SU-DHL-6 (cell line): Measurements from ENCODE around the gene HAPSTR1.
A peak's percentile ranks its signal among the peaks of the same experiment; 100 is the strongest.

Experiments
- H2AFZ ChIP-seq: fragments of 200-600 bp; sonication (generic); 2 replicates; pipeline ENCODE4 v1.6.1; 2014; ENCODE audit warnings: low read depth, mild to moderate bottlenecking, moderate library complexity, mixed read lengths, antibody characterized with exemption, low read length; ENCODE audit not compliant: severe bottlenecking
- H3F3A ChIP-seq: fragments of 200-600 bp; shearing (Covaris generic); 2 replicates; pipeline ENCODE4 v1.6.0; 2016; ENCODE audit warnings: antibody characterized with exemption, mild to moderate bottlenecking; ENCODE audit not compliant: insufficient read depth
- H3K27ac ChIP-seq: fragments of 200-600 bp; sonication (generic); 2 replicates; pipeline ENCODE4 v1.5.1; 2016; ENCODE audit warnings: low read depth, mild to moderate bottlenecking, low read length, moderate library complexity, mixed read lengths
- H3K27me3 ChIP-seq: fragments of 200-600 bp; sonication (generic), shearing (Covaris generic); 2 replicates; pipeline ENCODE4 v1.6.0; 2014; ENCODE audit warnings: mild to moderate bottlenecking, low read length
- H3K36me3 ChIP-seq: fragments of 200-600 bp; sonication (generic); 2 replicates; pipeline ENCODE4 v1.6.1; 2014; ENCODE audit warnings: mild to moderate bottlenecking, low read length, mixed read lengths
- H3K4me2 ChIP-seq: fragments of 300-600, 200-600 bp; shearing (Covaris generic), sonication (generic); 2 replicates; pipeline ENCODE4 v1.6.0; 2014; ENCODE audit warnings: low read length, low read depth, mild to moderate bottlenecking; ENCODE audit not compliant: poor library complexity, severe bottlenecking
- H3K4me3 ChIP-seq: fragments of 200-600 bp; sonication (generic); 2 replicates; pipeline ENCODE4 v1.5.1; 2014; ENCODE audit warnings: antibody characterized with exemption, low read length, mild to moderate bottlenecking, mixed read lengths; ENCODE audit not compliant: insufficient read depth, poor library complexity, severe bottlenecking
- H3K79me2 ChIP-seq: fragments of 200-600 bp; sonication (generic); 2 replicates; pipeline ENCODE4 v1.6.1; 2014; ENCODE audit warnings: mild to moderate bottlenecking, low read length, moderate library complexity; ENCODE audit not compliant: insufficient read depth
- H3K9ac ChIP-seq: fragments of 200-600 bp; sonication (generic); 2 replicates; pipeline ENCODE4 v1.7.0; 2014; ENCODE audit warnings: mild to moderate bottlenecking, low read length
- H3K9me2 ChIP-seq: fragments of 200-600 bp; sonication (generic); replicated peaks from 2 replicates; pipeline ENCODE4 v1.6.1; 2014; ENCODE audit warnings: low read length; ENCODE audit not compliant: insufficient read depth
- H3K9me3 ChIP-seq: fragments of 200-600 bp; sonication (generic); 2 replicates; pipeline ENCODE4 v1.6.1; 2014; ENCODE audit warnings: low read length, mixed read lengths; ENCODE audit not compliant: insufficient read depth
- H4K20me1 ChIP-seq: fragments of 200-600 bp; sonication (generic); 2 replicates; pipeline ENCODE4 v1.6.1; 2014; ENCODE audit warnings: low read depth, mild to moderate bottlenecking, antibody characterized with exemption, low read length, moderate library complexity, mixed read lengths
- EZH2phosphoT487 ChIP-seq: fragments of 200-600 bp; sonication (generic), shearing (Covaris generic); conservative IDR thresholded peaks from 2 replicates; pipeline ENCODE4 v1.6.1; 2018; ENCODE audit warnings: mild to moderate bottlenecking, antibody characterized with exemption, low read length, moderate library complexity, mixed read lengths
- TF ChIP-seq, protein P1 (sequence below): fragments of 200-600 bp; sonication (generic); IDR thresholded peaks from one replicate; pipeline ENCODE4 v1.5.1; 2017; ENCODE audit warnings: antibody characterized with exemption, mild to moderate bottlenecking, low read length, moderate library complexity; ENCODE audit not compliant: insufficient read depth, poor library complexity, severe bottlenecking

The HAPSTR1 gene

DNA sequence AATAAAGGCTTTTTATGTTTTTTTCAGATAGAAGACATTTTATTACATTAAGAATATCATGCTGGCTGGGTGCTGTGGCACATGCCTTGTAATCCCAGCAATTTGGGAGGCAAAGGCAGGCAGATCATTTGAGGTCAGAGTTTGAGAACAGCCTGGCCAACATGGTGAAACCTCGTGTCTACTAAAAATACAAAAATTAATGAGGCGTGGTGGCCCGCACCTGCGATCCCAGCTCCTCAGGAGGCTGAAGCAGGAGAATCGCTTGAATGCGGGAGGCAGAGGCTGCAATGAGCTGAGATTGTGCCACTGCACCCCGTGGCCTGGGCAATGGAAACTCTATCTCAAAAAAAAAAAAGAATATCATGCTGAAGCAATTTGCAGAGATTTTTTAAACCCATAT, 29.1 kb upstream of the HAPSTR1 start:
- H4K20me1 ChIP-seq = no peaks in the 10 kb centered on the region
- no peaks in the 10 kb centered on the region for H3K9me2 ChIP-seq
- no peaks in the 10 kb centered on the region for H3F3A ChIP-seq
- H3K79me2 ChIP-seq = no peaks in the 10 kb centered on the region
- peak overlapping the region; percentile 24 for H3K4me2 ChIP-seq
- no peak overlapping the region for H2AFZ ChIP-seq
- no peak overlapping the region for H3K9ac ChIP-seq
- no peaks in the 10 kb centered on the region for H3K36me3 ChIP-seq
- no peaks in the 10 kb centered on the region for H3K27me3 ChIP-seq
- TF ChIP-seq, protein P1, sequence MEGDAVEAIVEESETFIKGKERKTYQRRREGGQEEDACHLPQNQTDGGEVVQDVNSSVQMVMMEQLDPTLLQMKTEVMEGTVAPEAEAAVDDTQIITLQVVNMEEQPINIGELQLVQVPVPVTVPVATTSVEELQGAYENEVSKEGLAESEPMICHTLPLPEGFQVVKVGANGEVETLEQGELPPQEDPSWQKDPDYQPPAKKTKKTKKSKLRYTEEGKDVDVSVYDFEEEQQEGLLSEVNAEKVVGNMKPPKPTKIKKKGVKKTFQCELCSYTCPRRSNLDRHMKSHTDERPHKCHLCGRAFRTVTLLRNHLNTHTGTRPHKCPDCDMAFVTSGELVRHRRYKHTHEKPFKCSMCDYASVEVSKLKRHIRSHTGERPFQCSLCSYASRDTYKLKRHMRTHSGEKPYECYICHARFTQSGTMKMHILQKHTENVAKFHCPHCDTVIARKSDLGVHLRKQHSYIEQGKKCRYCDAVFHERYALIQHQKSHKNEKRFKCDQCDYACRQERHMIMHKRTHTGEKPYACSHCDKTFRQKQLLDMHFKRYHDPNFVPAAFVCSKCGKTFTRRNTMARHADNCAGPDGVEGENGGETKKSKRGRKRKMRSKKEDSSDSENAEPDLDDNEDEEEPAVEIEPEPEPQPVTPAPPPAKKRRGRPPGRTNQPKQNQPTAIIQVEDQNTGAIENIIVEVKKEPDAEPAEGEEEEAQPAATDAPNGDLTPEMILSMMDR = no peak
- no peak for TF ChIP-seq EZH2phosphoT487
- H3K27ac ChIP-seq = no peak overlapping the region
- H3K9me3 ChIP-seq = no peaks in the 10 kb centered on the region
- no peak overlapping the region for H3K4me3 ChIP-seq

DNA sequence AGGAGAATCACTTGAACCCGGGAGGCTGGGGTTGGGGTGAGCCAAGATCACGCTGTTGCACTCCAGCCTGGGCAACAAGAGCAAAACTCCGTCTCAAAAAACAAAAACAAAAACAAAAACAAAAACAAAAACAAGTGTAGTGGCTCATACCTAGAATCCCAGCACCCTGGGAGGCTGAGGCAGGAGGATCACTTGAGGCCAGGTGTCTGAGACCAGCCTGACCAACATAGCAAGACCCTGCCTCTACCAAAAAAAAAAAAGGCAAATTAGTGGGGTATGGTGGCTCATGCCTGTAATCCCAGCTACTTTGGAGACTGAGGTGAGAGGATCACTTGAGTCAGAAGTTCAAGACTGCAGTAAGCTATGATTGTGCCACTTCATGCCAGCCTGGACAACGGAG, 26.4 kb upstream of the HAPSTR1 start:
- no peak overlapping the region for H3K4me2 ChIP-seq
- H3K79me2 ChIP-seq = no peaks in the 10 kb centered on the region
- H3K36me3 ChIP-seq = no peaks in the 10 kb centered on the region
- no peaks in the 10 kb centered on the region for H3K9me3 ChIP-seq
- H3K9ac ChIP-seq = no peak overlapping the region
- no peak for TF ChIP-seq EZH2phosphoT487
- TF ChIP-seq, protein P1 = no peak
- H3K27ac ChIP-seq = no peak overlapping the region
- H3K27me3 ChIP-seq = no peaks in the 10 kb centered on the region
- H4K20me1 ChIP-seq = no peaks in the 10 kb centered on the region
- no peak overlapping the region for H3K4me3 ChIP-seq
- no peaks in the 10 kb centered on the region for H3K9me2 ChIP-seq
- H2AFZ ChIP-seq = no peak overlapping the region
- no peaks in the 10 kb centered on the region for H3F3A ChIP-seq

DNA sequence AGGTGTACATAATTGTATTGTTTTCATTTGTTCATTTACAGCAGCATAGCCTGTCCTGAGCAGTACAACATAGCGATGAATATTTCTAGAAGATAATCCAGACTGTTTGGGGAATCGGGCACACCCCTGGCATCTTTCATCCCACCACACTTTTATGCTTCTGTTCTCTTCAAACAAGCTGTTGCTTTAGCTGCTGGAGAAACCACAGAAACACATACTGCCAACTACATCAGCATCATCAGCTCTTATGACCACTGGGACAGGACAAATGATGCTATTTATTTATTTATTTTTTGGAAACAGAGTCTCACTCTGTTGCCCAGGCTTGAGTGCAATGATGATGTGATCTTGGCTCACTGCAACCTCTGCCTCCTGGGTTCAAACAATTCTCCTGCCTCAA, 22.6 kb upstream of the HAPSTR1 start:
- no peaks in the 10 kb centered on the region for H4K20me1 ChIP-seq
- no peaks in the 10 kb centered on the region for H3K9me3 ChIP-seq
- H3K79me2 ChIP-seq = no peaks in the 10 kb centered on the region
- no peak overlapping the region for H2AFZ ChIP-seq
- no peak overlapping the region for H3K4me3 ChIP-seq
- H3K36me3 ChIP-seq = no peaks in the 10 kb centered on the region
- H3K4me2 ChIP-seq = no peak overlapping the region
- no peaks in the 10 kb centered on the region for H3K27me3 ChIP-seq
- no peak overlapping the region for H3K27ac ChIP-seq
- no peaks in the 10 kb centered on the region for H3F3A ChIP-seq
- H3K9me2 ChIP-seq = no peaks in the 10 kb centered on the region
- no peak overlapping the region for H3K9ac ChIP-seq
- TF ChIP-seq, protein P1 = no peak
- no peak for TF ChIP-seq EZH2phosphoT487

DNA sequence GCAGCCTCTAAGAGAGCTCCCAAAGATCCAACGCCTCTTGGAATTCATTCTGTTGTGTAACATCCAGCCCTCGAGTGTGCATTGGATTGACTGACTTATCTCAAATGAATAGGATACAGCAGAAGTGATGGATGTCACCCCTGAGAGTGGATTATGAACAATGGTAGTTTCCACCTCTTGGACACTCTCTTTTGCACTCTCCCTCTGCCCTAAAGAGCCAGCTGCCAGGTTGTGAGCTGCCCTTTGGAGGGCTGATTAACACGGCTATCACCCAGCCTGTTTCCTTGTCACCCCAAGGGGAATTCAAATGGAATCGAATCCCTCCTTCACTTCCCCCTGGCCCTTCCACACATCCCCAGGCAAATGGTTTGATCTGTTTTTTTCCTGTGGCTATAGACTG, 21.2 kb upstream of the HAPSTR1 start:
- H3K9me3 ChIP-seq = no peaks in the 10 kb centered on the region
- no peaks in the 10 kb centered on the region for H3F3A ChIP-seq
- no peaks in the 10 kb centered on the region for H3K79me2 ChIP-seq
- H3K4me2 ChIP-seq = no peak overlapping the region
- no peaks in the 10 kb centered on the region for H3K36me3 ChIP-seq
- H3K4me3 ChIP-seq = no peak overlapping the region
- H3K27me3 ChIP-seq = no peaks in the 10 kb centered on the region
- H2AFZ ChIP-seq = no peak overlapping the region
- H3K9me2 ChIP-seq = no peaks in the 10 kb centered on the region
- TF ChIP-seq, protein P1 = no peak
- no peak for TF ChIP-seq EZH2phosphoT487
- no peaks in the 10 kb centered on the region for H4K20me1 ChIP-seq
- no peak overlapping the region for H3K27ac ChIP-seq
- no peak overlapping the region for H3K9ac ChIP-seq
